NCI-H82 (cell line): ENCODE measurements around the gene LIMK1.
"Not testable (repeated sequence)": the region's sequence is repeated elsewhere in the genome, so short reads cannot be mapped to it uniquely, and the experiment has no call there.

Source experiments
- DNase-seq: peaks from one replicate; lab custom pipeline; 2025; lab: John Stamatoyannopoulos, UW

LIMK1 gene

DNA sequence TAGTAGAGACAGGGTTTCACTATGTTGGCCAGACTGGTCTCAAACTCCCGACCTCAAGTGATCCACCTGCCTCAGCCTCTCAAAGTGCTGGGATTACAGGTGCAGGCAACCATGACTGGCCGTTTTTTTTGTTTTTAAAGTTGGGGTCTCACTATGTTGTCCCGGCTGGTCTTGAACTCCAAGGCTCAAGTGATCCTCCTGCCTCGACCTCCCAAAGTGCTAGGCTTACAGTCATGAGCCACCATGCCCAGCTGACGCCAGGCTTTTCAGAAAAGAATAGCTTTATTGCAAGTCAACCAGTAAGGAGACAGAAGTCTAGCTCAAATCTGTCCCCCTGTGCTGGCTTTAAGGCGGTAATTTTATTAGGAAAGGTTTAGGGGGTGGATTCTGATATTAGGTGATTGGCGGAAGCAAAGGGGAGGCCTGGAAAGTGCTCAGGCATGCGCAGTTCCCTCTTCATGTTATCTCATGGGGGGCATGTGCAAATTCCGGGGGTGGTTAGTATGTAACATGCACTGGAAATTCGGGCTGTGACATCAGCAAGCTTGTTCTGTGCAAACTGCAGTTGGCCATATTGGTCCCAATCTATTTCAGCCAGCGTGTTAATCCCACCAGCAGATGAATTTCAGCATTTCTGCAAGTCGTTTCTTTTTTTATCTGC lies 42.7 kb downstream of the LIMK1 start:
- peak; percentile 26 for DNase-seq

DNA sequence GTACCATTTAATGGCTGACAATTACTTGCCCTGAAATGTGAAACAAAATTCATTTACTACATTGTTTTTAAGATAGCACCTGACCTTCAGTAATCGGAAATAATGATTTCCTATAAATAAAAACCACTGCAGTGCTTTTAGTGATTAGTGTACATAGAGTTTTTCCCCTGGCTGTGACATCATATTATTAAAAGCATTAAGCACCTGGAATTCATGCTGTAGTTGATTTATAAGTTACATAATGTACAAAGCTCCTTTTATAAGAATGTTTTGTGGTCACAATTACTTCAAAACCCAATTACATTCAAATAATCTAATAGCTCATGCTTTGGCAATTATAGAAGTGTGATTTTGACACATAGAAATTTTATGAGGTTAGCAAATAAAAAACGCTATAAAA lies 46.3 kb downstream of the LIMK1 start:
- DNase-seq, result no peak

DNA sequence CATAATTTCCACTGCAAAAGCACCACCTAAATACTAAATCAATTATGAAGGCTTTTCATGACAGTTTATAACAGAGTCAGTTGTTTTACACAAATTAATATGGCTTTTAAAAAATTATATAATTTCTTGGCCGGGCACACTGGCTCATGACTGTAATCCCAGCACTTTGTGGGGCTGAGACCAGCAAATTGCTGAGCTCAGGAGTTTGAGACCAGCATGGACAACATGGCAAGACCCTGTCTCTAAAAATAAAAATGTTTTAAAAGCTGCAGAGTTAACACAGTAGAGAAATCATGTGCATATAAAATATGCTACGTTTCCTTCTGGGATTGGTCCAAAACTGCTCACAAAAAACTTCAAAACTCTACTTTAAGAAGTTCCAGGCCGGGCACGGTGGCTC lies 46.9 kb downstream of the LIMK1 start:
- DNase-seq, result no peak

GRCh38 chr7:74134117-74134620 lies 50.6 kb downstream of the LIMK1 start:
- no peak for DNase-seq

DNA sequence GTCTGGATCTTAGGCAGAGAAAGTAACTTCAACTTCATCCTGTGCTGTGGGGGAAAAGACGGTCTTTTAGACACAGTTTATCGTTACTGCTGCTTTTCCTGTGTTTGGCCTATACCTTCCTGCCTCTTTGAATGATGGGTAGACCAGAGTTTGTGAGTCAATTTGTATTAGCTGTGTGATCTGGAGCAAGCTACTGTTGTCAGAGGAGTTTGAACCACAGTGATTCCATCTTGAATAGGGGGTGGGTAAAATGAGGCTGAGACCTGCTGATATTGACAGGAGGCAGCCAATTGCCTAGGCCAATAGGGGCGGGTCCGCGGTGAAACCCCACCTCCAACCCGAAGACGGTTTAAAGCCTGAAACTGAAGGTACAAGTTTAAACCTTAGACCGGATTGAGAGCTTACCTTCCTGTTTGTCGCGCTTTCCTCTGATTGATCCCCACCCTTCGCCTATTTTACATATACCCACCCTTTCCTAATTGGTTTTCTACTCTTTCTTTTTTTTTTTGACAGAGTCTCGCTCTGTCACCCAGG lies 54.8 kb downstream of the LIMK1 start:
- peak; percentile 17 for DNase-seq

DNA sequence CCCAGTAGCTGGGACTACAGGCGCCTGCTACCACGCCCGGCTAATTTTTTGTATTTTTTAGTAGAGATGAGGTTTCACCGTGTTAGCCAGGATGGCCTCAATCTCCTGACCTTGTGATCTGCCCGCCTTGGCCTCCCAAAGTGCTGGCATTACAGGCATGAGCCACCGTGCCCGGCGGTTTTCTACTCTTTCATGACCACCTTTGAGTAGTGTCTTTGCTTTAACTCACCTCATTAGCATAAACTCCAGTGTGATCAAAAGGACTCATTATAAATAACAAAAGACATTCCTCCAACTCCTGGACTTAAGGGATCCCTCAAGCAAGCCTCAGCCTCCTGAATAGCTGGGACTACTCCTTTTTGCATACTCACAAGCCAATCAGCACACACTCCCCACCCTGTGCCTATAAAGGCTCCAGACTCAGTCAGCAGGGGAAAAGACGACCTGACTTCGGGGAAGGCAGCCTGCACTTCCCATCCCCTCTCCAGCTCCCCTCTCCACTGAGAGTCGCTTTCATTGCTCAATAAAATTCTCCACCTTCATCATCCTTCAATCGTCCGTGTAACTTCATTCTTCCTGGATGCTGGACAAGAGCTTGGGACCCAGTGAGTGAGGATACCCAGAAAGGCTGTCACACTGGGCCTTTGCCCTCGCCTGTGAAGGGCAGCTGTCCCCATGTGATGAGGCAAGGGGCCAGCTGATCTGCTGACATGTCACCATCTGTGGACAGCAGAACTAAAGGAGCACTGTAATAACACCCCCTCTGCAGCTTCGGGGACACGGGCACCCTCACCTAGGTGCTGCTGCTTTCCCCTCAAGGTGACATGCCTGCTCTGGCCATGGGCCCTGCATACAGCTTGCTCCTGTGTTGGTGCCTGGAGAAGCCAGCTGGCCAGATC lies 55.6 kb downstream of the LIMK1 start:
- DNase-seq, result no peak

- DNase-seq, result no peak
These were observed 58.1 kb downstream of the LIMK1 start for GRCh38 chr7:74141705-74142104.

DNA sequence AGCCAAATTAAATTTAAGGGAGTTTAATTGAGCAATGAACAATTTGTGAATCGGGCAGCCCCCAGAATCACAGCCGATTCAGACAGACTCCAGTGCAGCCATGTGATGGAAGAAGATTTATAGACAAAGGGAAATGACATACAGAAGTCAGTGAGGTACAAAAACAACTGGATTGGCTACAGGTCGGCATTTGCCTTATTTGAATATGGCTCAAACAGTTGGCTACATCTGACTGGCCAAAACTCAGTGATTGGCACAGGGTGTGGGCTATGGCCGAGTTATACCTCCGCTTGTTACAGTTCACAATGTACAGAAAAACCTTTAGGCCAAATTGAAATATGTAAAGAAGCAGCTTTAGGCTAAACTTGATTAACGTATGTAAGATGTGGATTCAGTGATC lies 59.8 kb downstream of the LIMK1 start:
- DNase-seq, result no peak

GRCh38 chr7:74148491-74148890 lies 64.9 kb downstream of the LIMK1 start:
- no peak for DNase-seq

DNA sequence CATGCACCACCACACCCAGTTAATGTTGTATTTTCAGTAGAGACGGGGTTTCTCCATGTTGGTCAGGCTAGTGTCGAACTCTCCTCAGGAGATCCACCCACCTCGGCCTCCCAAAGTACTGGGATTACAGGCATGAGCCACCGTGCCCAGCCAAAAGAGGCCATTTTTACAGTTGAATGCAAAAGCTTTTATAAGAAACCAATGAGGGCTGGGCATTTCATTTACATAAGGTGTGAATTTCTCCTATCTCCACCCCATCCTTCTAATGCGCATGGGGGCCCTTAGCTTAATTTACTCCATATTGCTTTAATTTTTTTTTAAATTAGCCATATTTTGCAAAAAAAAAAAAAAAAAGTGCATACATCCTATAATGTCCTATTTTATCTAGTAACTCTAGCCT lies 65.5 kb downstream of the LIMK1 start:
- no peak for DNase-seq

- DNase-seq, result no peak
These were observed 66.0 kb downstream of the LIMK1 start for GRCh38 chr7:74149603-74150002.

DNA sequence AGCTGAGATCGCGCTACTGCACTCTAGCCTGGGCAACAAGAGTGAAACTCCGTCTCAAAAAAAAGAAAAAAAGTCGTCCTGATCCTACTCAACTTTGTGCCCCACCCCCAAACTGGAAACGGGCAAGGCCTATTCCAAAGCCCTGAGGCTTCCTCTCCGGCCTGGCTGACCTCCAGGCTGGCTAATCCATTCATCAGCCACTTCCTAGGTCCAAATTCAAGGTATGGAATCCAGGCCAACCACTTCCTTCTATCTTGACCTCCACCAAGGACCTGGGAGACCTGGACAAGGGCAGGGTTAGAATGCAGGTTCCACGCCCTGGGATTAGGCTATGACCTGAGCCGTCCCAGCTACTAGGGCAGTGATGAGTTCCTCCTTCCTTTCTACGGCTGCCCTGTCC lies 70.1 kb downstream of the LIMK1 start:
- DNase-seq, result no peak

- DNase-seq, result no peak
These were observed 72.3 kb downstream of the LIMK1 start for GRCh38 chr7:74155810-74156395.

- no peak for DNase-seq
These were observed 74.0 kb downstream of the LIMK1 start for GRCh38 chr7:74157605-74158004.

DNA sequence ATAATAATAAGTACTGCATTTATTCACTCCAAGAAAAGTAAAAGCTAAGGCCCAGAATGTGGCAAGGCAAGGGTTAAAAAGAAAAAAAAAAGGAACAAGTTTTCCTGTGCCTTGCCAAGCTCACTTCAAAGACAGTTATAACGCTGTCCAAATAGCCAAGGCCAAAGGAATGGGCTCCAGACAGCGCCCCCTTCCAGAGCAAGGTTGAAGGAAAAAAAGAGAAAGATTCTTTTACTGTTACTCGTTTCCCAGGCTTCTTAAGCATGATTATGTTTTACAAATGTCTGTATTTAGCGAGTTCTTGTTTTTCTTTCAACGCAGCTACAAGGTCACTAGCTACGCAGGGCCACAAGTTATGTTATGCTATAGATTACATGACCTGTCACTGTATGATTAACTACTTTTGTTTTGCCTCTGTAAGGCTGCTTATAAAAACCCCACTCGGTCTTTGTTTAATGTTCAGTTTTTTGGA lies 81.4 kb downstream of the LIMK1 start:
- no peak for DNase-seq

GRCh38 chr7:74165867-74166593 lies 82.4 kb downstream of the LIMK1 start:
- no peak for DNase-seq

- not testable (repeated sequence) for DNase-seq
These were observed 83.7 kb downstream of the LIMK1 start for GRCh38 chr7:74167324-74167723.
